ENCODE measurements around the gene VCPKMT. TPM values are rescaled to one million over a fixed set of nuclear protein-coding genes. Genes with fewer than 3 reads are reported as not detected.

Gene VCPKMT
- total and polyA plus RNA-seq, 12 donors, result 1.0 to 31.2 (median 8.3) TPM

DNA sequence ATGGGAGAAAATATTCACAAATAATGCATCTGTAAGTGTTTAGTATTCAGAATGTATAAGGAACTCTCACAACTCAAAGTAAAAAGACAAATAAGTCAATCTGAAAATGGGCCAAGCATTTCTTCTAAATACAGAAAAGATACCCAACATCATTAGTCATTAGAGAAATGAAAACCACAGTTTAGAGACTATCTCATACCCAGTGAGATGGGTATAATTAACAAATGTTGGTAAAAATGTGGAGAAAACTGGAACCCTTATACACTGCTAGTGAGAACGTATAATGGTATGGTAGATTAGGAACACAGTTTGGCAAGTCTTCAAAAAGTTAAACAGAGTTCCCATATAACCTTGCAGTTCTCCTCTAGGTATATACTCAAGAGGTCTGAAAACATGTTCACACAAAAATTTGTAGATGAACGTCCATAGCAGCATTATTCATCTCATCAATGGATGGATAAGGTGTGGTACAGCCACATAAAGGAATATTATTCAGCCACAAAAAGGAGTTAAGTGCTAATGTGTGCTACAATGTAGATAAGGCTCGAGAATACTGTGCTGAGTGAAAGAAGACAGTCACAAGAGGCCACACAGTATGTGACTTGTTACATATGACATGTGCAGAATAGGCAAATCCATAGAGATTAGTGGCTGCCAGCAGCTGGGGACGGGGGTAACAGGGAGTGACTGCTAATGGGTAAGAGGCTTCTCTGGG is 5.9 kb downstream of the VCPKMT start:
- Histone ChIP-seq H3K4me3 (no peak overlapping the region), H3K27me3 (no peaks in the 10 kb centered on the region), H3K27ac (no peak overlapping the region), H3K9me3 (replicated peaks in 1 of 3) (no peaks in the 10 kb centered on the region), H3K36me3 (replicated peaks in 1 of 2) (peaks cover 0 to 49% of the 10 kb centered on the region in 2 donors), H3K4me1 (replicated peaks in 1 of 2) (peaks cover 2 to 4% of the 10 kb centered on the region in 2 donors)
- no peak for DNase-seq
- intact Hi-C loops (cut with DNase I), result no loop called here
- WGBS, 4 donors, result 88 to 93% (median 91%) methylated on average over 4 of the region's 4 CpGs
- TF ChIP-seq CTCF (IDR thresholded peaks at IDR 0.05) (no peak), POLR2A (IDR thresholded peaks at IDR 0.05) (no peak)

- peaks cover 0 to 49% of the 10 kb centered on the region in 2 donors for H3K36me3 ChIP-seq (replicated peaks in 1 of 2)
- H3K27me3 ChIP-seq, result no peaks in the 10 kb centered on the region
- H3K4me1 ChIP-seq (replicated peaks in 1 of 2), result no peaks in the 10 kb centered on the region
- no peak for TF ChIP-seq POLR2A (IDR thresholded peaks at IDR 0.05)
- no peak for TF ChIP-seq CTCF (IDR thresholded peaks at IDR 0.05)
- 70 to 78% (median 74%) methylated on average over 6 of the region's 6 CpGs for WGBS, 4 donors
- no peak for DNase-seq
- H3K4me3 ChIP-seq, result no peak overlapping the region
- no peaks in the 10 kb centered on the region for H3K9me3 ChIP-seq (replicated peaks in 1 of 3)
- intact Hi-C loops (cut with DNase I), result loop anchor here (5.0 to 10.0 kb wide), 4 partner anchors 225 to 252 kb away; no protein-coding TSS in a partner anchor
- H3K27ac ChIP-seq, result no peak overlapping the region
These were observed 7.0 kb downstream of the VCPKMT start for GRCh38 chr14:50109342-50109741.

- 91 to 100% (median 95%) methylated on average over 2 of the region's 2 CpGs for WGBS, 4 donors
- H3K36me3 ChIP-seq (replicated peaks in 1 of 2), result peaks cover 0 to 41% of the 10 kb centered on the region in 2 donors
- H3K27ac ChIP-seq, result no peak overlapping the region
- H3K4me1 ChIP-seq (replicated peaks in 1 of 2), result no peaks in the 10 kb centered on the region
- TF ChIP-seq POLR2A (IDR thresholded peaks at IDR 0.05) (no peak), CTCF (IDR thresholded peaks at IDR 0.05) (no peak)
- H3K9me3 ChIP-seq (replicated peaks in 1 of 3), result no peaks in the 10 kb centered on the region
- intact Hi-C loops (cut with DNase I), result loop anchor here (5.0 to 10.0 kb wide), 4 partner anchors 223 to 251 kb away; no protein-coding TSS in a partner anchor
- H3K4me3 ChIP-seq, result no peak overlapping the region
- no peaks in the 10 kb centered on the region for H3K27me3 ChIP-seq
- DNase-seq, result no peak
These were observed 8.5 kb downstream of the VCPKMT start for GRCh38 chr14:50107850-50108249.

DNA sequence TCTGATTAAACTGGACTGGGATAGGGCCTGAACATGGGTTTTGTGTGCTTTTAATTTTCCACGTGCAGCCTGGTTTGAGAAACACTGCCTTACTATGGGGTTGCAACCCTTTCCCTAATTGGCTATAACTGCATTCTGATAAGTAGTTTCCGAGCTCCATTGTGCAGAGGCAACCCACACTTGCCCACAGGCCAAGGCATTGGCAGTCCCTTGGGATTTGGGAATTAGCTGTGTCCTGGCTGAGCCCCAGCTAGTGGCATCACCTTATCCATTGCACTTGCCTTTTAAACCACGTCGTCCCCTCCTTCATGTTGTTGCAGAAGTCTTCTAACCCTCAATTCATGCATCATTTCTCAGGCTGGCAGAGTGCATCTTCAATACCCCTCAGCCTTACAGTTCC is 10.2 kb downstream of the VCPKMT start:
- no peak for DNase-seq
- Histone ChIP-seq H3K4me1 (replicated peaks in 1 of 2) (no peaks in the 10 kb centered on the region), H3K4me3 (no peak overlapping the region), H3K36me3 (replicated peaks in 1 of 2) (peaks cover 0 to 25% of the 10 kb centered on the region in 2 donors), H3K9me3 (replicated peaks in 1 of 3) (no peaks in the 10 kb centered on the region), H3K27me3 (no peaks in the 10 kb centered on the region), H3K27ac (no peak overlapping the region)
- TF ChIP-seq CTCF (IDR thresholded peaks at IDR 0.05), result no peak
- TF ChIP-seq POLR2A (IDR thresholded peaks at IDR 0.05), result no peak
- 63 to 91% (median 73%) methylated on average over 4 of the region's 4 CpGs for WGBS, 4 donors
- intact Hi-C loops (cut with DNase I), result loop anchor here (5.0 to 10.0 kb wide), 4 partner anchors 221 to 249 kb away; no protein-coding TSS in a partner anchor

Data from adrenal gland (tissue), 12 donors.